ENCODE measurements around the gene SLC34A3.

DNA sequence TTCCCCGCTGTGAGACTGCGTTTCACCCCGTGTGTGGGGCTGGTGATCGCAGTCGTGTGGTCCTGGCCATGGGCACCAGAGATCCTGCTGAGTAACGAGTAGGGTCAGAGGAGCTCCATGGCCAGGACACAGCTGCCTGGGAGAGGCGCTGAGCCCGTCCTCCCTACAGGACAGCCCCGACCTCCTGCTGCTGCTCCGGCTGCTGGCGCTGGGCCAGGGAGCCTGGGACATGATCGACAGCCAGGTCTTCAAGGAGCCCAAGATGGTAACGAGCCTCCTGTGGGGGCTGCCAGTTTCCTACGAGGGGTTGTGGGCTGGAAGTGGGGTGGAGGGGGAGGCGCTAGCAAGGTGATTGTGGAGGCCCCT lies 35.4 kb downstream of the SLC34A3 start:
- TF ChIP-seq, protein P1, sequence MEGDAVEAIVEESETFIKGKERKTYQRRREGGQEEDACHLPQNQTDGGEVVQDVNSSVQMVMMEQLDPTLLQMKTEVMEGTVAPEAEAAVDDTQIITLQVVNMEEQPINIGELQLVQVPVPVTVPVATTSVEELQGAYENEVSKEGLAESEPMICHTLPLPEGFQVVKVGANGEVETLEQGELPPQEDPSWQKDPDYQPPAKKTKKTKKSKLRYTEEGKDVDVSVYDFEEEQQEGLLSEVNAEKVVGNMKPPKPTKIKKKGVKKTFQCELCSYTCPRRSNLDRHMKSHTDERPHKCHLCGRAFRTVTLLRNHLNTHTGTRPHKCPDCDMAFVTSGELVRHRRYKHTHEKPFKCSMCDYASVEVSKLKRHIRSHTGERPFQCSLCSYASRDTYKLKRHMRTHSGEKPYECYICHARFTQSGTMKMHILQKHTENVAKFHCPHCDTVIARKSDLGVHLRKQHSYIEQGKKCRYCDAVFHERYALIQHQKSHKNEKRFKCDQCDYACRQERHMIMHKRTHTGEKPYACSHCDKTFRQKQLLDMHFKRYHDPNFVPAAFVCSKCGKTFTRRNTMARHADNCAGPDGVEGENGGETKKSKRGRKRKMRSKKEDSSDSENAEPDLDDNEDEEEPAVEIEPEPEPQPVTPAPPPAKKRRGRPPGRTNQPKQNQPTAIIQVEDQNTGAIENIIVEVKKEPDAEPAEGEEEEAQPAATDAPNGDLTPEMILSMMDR (IDR thresholded peaks at IDR 0.05; ENCODE audit: insufficient read depth, low read length), result no peak
- TF ChIP-seq GABPA (IDR thresholded peaks at IDR 0.05; ENCODE audit: low read depth) (no peak), POLR2AphosphoS5 (IDR thresholded peaks at IDR 0.05; ENCODE audit: low read depth) (no peak)
- TF ChIP-seq, protein P2, sequence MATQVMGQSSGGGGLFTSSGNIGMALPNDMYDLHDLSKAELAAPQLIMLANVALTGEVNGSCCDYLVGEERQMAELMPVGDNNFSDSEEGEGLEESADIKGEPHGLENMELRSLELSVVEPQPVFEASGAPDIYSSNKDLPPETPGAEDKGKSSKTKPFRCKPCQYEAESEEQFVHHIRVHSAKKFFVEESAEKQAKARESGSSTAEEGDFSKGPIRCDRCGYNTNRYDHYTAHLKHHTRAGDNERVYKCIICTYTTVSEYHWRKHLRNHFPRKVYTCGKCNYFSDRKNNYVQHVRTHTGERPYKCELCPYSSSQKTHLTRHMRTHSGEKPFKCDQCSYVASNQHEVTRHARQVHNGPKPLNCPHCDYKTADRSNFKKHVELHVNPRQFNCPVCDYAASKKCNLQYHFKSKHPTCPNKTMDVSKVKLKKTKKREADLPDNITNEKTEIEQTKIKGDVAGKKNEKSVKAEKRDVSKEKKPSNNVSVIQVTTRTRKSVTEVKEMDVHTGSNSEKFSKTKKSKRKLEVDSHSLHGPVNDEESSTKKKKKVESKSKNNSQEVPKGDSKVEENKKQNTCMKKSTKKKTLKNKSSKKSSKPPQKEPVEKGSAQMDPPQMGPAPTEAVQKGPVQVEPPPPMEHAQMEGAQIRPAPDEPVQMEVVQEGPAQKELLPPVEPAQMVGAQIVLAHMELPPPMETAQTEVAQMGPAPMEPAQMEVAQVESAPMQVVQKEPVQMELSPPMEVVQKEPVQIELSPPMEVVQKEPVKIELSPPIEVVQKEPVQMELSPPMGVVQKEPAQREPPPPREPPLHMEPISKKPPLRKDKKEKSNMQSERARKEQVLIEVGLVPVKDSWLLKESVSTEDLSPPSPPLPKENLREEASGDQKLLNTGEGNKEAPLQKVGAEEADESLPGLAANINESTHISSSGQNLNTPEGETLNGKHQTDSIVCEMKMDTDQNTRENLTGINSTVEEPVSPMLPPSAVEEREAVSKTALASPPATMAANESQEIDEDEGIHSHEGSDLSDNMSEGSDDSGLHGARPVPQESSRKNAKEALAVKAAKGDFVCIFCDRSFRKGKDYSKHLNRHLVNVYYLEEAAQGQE (IDR thresholded peaks at IDR 0.05; ENCODE audit: insufficient replicate concordance, low read depth), result no peak

Measured in HL-60 (cell line).